Brain pericyte (primary cell): ENCODE results near the gene ITGA1.
"Not testable (repeated sequence)": the region's sequence is repeated elsewhere in the genome, so short reads cannot be mapped to it uniquely, and the experiment has no call there.

Experiments
- DNase-seq: peaks from one replicate; pipeline ENCODE4 v3.0.0-alpha.2; 2012; ENCODE audit warnings: low read depth, low spot score

Gene ITGA1

GRCh38 chr5:52801329-52801728 lies 13.6 kb downstream of the ITGA1 start:
- DNase-seq, result no peak

- no peak for DNase-seq
These were observed 14.7 kb downstream of the ITGA1 start for GRCh38 chr5:52802272-52802973.

GRCh38 chr5:52802974-52803336 lies 15.2 kb downstream of the ITGA1 start:
- DNase-seq, result no peak

- DNase-seq, result no peak
These were observed 16.7 kb downstream of the ITGA1 start for GRCh38 chr5:52804387-52804791.

- DNase-seq, result no peak
These were observed 17.3 kb downstream of the ITGA1 start for GRCh38 chr5:52804981-52805380.

GRCh38 chr5:52805615-52806014 lies 17.9 kb downstream of the ITGA1 start:
- DNase-seq, result no peak

GRCh38 chr5:52807037-52807436 lies 19.3 kb downstream of the ITGA1 start:
- no peak for DNase-seq

- DNase-seq, result no peak
These were observed 20.0 kb downstream of the ITGA1 start for GRCh38 chr5:52807723-52808122.

- no peak for DNase-seq
These were observed 20.7 kb downstream of the ITGA1 start for GRCh38 chr5:52808316-52808901.

GRCh38 chr5:52809884-52810283 lies 22.2 kb downstream of the ITGA1 start:
- no peak for DNase-seq

- no peak for DNase-seq
These were observed 22.7 kb downstream of the ITGA1 start for GRCh38 chr5:52810426-52810825.

- DNase-seq, result no peak
These were observed 23.5 kb downstream of the ITGA1 start for GRCh38 chr5:52811067-52811749.

- no peak for DNase-seq
These were observed 26.8 kb downstream of the ITGA1 start for GRCh38 chr5:52814352-52815148.

GRCh38 chr5:52817818-52818217 lies 30.1 kb downstream of the ITGA1 start:
- DNase-seq, result no peak

GRCh38 chr5:52818360-52818759 lies 30.6 kb downstream of the ITGA1 start:
- DNase-seq, result no peak

- DNase-seq, result not testable (repeated sequence)
These were observed 31.1 kb downstream of the ITGA1 start for GRCh38 chr5:52818807-52819206.

- no peak for DNase-seq
These were observed 34.2 kb downstream of the ITGA1 start for GRCh38 chr5:52821901-52822300.

GRCh38 chr5:52822437-52822836 lies 34.7 kb downstream of the ITGA1 start:
- no peak for DNase-seq

GRCh38 chr5:52824827-52825226 lies 37.1 kb downstream of the ITGA1 start:
- DNase-seq, result no peak

- DNase-seq, result no peak
These were observed 38.1 kb downstream of the ITGA1 start for GRCh38 chr5:52825826-52826225.

GRCh38 chr5:52827815-52828214 lies 40.1 kb downstream of the ITGA1 start:
- DNase-seq, result no peak

- no peak for DNase-seq
These were observed 41.9 kb downstream of the ITGA1 start for GRCh38 chr5:52829664-52830063.
